Measurements from ENCODE around the gene ABCA12. TPM values are rescaled to one million over a fixed set of nuclear protein-coding genes. Genes with fewer than 3 reads are reported as not detected.

ABCA12 gene
- total and polyA plus RNA-seq, 9 of the 15 experiments (the other 6 are each of a cell fraction or from before 2014, with no cell fraction given): 0.02 to 0.03 TPM; not detected in 7

DNA sequence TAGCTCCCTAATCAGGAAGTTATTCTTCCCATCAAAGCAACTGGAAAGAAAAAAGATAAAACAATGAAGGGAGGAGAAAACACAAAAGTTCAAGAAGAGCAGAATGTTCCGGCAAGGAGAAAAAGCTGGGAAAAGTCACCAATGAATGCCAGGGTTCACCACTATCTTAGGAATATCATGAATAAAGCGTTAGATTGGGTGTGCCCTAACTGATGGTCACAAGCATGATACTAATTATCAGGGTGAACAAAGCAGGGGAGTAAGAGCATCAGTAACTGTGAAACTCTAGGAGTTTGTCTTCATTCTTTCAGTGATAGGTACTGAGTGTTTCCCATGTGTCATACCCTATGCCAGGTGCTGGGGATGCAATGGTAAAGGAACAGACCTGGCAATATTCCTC, 115.5 kb downstream of the ABCA12 start (continued):
- TF ChIP-seq KDM4B (IDR thresholded peaks at IDR 0.05; ENCODE audit: borderline replicate concordance in 2 of 2, low read depth in 1 of 2): no peak
- TF ChIP-seq MTA1 (IDR thresholded peaks at IDR 0.05; ENCODE audit: borderline replicate concordance): no peak
- no peak for TF ChIP-seq GTF2F1 (IDR thresholded peaks at IDR 0.05; ENCODE audit: low read depth, low read length)
- no peak for TF ChIP-seq SMARCE1 (IDR thresholded peaks at IDR 0.05)
- TF ChIP-seq KAT8 (IDR thresholded peaks at IDR 0.05; ENCODE audit: low read depth): no peak

DNA sequence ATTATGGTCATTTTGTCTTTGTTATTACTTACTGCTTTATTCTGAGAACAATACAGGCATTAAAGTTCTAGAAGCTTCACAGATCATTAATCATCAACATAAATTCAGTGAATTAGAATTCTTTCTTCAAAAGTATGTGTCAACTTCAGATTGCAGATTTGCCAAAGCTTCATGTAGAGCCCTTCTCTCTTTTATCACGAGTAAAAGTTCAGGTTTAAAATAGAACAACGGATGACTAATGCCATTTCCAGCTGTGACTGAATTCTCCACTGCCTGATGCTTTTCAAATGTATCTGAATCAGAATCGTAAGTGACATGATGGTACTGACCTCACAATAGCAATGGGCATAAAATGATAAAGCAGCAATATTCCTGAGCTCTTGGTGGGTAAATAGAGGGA, 116.0 kb downstream of the ABCA12 start:
- ATAC-seq: no peak
- ChIA-PET CTCF (ENCODE audit: low intra/inter-chr PET ratio) (no interaction called here), POLR2A (no interaction called here)
- Histone ChIP-seq H3K36me3 (ENCODE audit: control insufficient read depth, insufficient read depth, low read length) (no peaks in the 10 kb centered on the region), H2AFZ (ENCODE audit: low read depth, low read length) (no peak overlapping the region), H3K9me3 (replicated peaks; ENCODE audit: control insufficient read depth, insufficient read depth, low read depth, low read length) (no peaks in the 10 kb centered on the region), H3K27me3 (ENCODE audit: control insufficient read depth in 2 of 2, insufficient read depth in 2 of 2, low read length in 2 of 2) (no peaks in the 10 kb centered on the region), H3K79me2 (ENCODE audit: control insufficient read depth, insufficient read depth, low read length) (no peaks in the 10 kb centered on the region), H3K4me2 (ENCODE audit: insufficient read depth, low read length) (no peak overlapping the region), H3K9me1 (ENCODE audit: control insufficient read depth, insufficient read depth, low read length) (no peaks in the 10 kb centered on the region), H3K9ac (ENCODE audit: insufficient read depth in 1 of 2, low read depth in 2 of 2, low read length in 2 of 2) (no peak overlapping the region), H3K4me3 (no peak overlapping the region), H3K27ac (ENCODE audit: extremely low read depth, low read depth, low read length) (no peak overlapping the region), H4K20me1 (replicated peaks; ENCODE audit: control insufficient read depth, insufficient read depth, low read length) (no peaks in the 10 kb centered on the region), H3K4me1 (replicated peaks in 1 of 2; ENCODE audit: control insufficient read depth in 2 of 2, insufficient read depth in 2 of 2, low read length in 2 of 2) (no peaks in the 10 kb centered on the region)
- intact Hi-C loops (cut with micrococcal nuclease) (no loop called here), in situ Hi-C loops (cut with MboI) (no loop called here)
- DNase-seq (ENCODE audit: extremely low read depth in 1 of 4, low spot score in 3 of 4): no peak
- no TSS peak for BruUV-seq (replicated peaks)
- no peak for TF ChIP-seq SPI1 (IDR thresholded peaks at IDR 0.05; ENCODE audit: borderline replicate concordance, low read depth, low read length)
- no peak for TF ChIP-seq DNMT1 (IDR thresholded peaks at IDR 0.05)
- no peak for TF ChIP-seq DEAF1 (CRISPR knock-in tag; IDR thresholded peaks at IDR 0.05)
- TF ChIP-seq, protein P1, sequence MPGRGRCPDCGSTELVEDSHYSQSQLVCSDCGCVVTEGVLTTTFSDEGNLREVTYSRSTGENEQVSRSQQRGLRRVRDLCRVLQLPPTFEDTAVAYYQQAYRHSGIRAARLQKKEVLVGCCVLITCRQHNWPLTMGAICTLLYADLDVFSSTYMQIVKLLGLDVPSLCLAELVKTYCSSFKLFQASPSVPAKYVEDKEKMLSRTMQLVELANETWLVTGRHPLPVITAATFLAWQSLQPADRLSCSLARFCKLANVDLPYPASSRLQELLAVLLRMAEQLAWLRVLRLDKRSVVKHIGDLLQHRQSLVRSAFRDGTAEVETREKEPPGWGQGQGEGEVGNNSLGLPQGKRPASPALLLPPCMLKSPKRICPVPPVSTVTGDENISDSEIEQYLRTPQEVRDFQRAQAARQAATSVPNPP (IDR thresholded peaks at IDR 0.05; ENCODE audit: borderline replicate concordance, insufficient read depth, insufficient read length): no peak
- TF ChIP-seq PTRF (tag; IDR thresholded peaks at IDR 0.05): no peak
- TF ChIP-seq SIN3B (IDR thresholded peaks at IDR 0.05; ENCODE audit: low read depth): no peak
- no peak for TF ChIP-seq EHMT2 (IDR thresholded peaks at IDR 0.05)
- WGBS (ENCODE audit: insufficient coverage, low coverage, missing lambda C conversion rate): 0% methylated on average over 3 of the region's 3 CpGs
- FAIRE-seq: no peak
